GM23338 (cell line): Measurements from ENCODE around the gene ZNF507. TPM values are rescaled to one million over a fixed set of nuclear protein-coding genes. Genes with fewer than 3 reads are reported as not detected.

ENCODE experiments used
- ATAC-seq: fragments of 200-7000 bp; cut with Tn5 transposase; 3 replicates; pipeline ENCODE4 v1.9.1; 2020
- DNase-seq: peaks from one replicate; pipeline ENCODE4 v3.0.0-alpha.2; 2015; ENCODE audit warnings: low spot score
- H2AFZ ChIP-seq: fragments of 200-600 bp; sonication (generic); 2 replicates; pipeline ENCODE4 v1.8.0; 2016; ENCODE audit warnings: antibody characterized with exemption, mild to moderate bottlenecking, moderate library complexity
- H3F3A ChIP-seq: fragments of 200-600 bp; sonication (generic); replicated peaks from 2 replicates; pipeline ENCODE4 v1.8.0; 2017; ENCODE audit warnings: antibody characterized with exemption, mixed run types, low read depth
- H3K27ac ChIP-seq: fragments of 200-600 bp; sonication (generic); 2 replicates; pipeline ENCODE4 v1.6.1; 2016; ENCODE audit warnings: low read depth
- H3K27me3 ChIP-seq: fragments of 200-600 bp; sonication (generic); 2 replicates; pipeline ENCODE4 v1.8.0; 2016; ENCODE audit warnings: mild to moderate bottlenecking, mixed run types, moderate library complexity; ENCODE audit not compliant: insufficient read depth
- H3K36me3 ChIP-seq: fragments of 200-600 bp; sonication (generic); 2 replicates; pipeline ENCODE4 v1.8.0; 2016; ENCODE audit warnings: mild to moderate bottlenecking; ENCODE audit not compliant: insufficient read depth
- H3K4me1 ChIP-seq: fragments of 200-600 bp; sonication (generic); 2 replicates; pipeline ENCODE4 v1.8.0; 2016; ENCODE audit warnings: mild to moderate bottlenecking, moderate library complexity; ENCODE audit not compliant: insufficient read depth
- H3K4me2 ChIP-seq: fragments of 200-600 bp; sonication (generic); 2 replicates; pipeline ENCODE4 v1.7.1; 2017; ENCODE audit warnings: mixed run types
- H3K4me3 ChIP-seq: fragments of 200-600 bp; sonication (generic); 2 replicates; pipeline ENCODE4 v1.6.1; 2016; ENCODE audit warnings: mixed run types
- H3K79me2 ChIP-seq: fragments of 200-600 bp; sonication (generic); replicated peaks from 2 replicates; pipeline ENCODE4 v1.8.0; 2017; ENCODE audit warnings: mild to moderate bottlenecking; ENCODE audit not compliant: insufficient read depth
- H3K9me2 ChIP-seq: fragments of 200-600 bp; sonication (generic); 2 replicates; pipeline ENCODE4 v1.8.0; 2017; ENCODE audit not compliant: insufficient read depth
- H4K20me1 ChIP-seq: fragments of 200-600 bp; sonication (generic); replicated peaks from 2 replicates; pipeline ENCODE4 v1.8.0; 2017; ENCODE audit warnings: mild to moderate bottlenecking; ENCODE audit not compliant: insufficient read depth
- H3K27ac Mint-ChIP-seq: 2 replicates; pipeline ENCODE4 v1.8.0; 2020; ENCODE audit warnings: inconsistent platforms, mild to moderate bottlenecking, moderate library complexity, mixed read lengths
- H3K27me3 Mint-ChIP-seq: 3 replicates; pipeline ENCODE4 v1.8.0; 2022; ENCODE audit warnings: low read depth, mild to moderate bottlenecking, moderate library complexity, mixed read lengths, inconsistent platforms; ENCODE audit not compliant: insufficient read depth, poor library complexity
- H3K36me3 Mint-ChIP-seq: 3 replicates; pipeline ENCODE4 v1.8.0; 2021; ENCODE audit warnings: low read depth, mild to moderate bottlenecking, inconsistent platforms, moderate library complexity, mixed read lengths
- H3K4me1 Mint-ChIP-seq: 3 replicates; pipeline ENCODE4 v1.8.0; 2020; ENCODE audit warnings: mild to moderate bottlenecking, inconsistent platforms, mixed read lengths
- H3K4me3 Mint-ChIP-seq: 3 replicates; pipeline ENCODE4 v1.8.0; 2021; ENCODE audit warnings: moderate library complexity, mild to moderate bottlenecking, inconsistent platforms, mixed read lengths
- H3K9me3 Mint-ChIP-seq: 3 replicates; pipeline ENCODE4 v1.8.0; 2020; ENCODE audit warnings: moderate library complexity, mild to moderate bottlenecking, inconsistent platforms, mixed read lengths
- CREB1 ChIP-seq: fragments of 250-450 bp; sonication (Bioruptor Pico); IDR thresholded peaks from 2 replicates; pipeline ENCODE4 v1.5.0; 2020; ENCODE audit warnings: low read depth, mild to moderate bottlenecking, moderate library complexity
- ETS1 ChIP-seq: IDR thresholded peaks from 2 replicates; pipeline ENCODE4 v1.6.1; 2016; ENCODE audit warnings: antibody characterized with exemption
- EZH2 ChIP-seq: fragments of 200-600 bp; sonication (generic); IDR thresholded peaks from one replicate; pipeline ENCODE4 v1.8.0; 2017; ENCODE audit warnings: antibody characterized with exemption, mild to moderate bottlenecking, low read depth; ENCODE audit not compliant: unreplicated experiment
- JUNB ChIP-seq: IDR thresholded peaks from one replicate; pipeline ENCODE4 v1.6.1; 2016; ENCODE audit warnings: antibody characterized with exemption; ENCODE audit not compliant: unreplicated experiment
- POLR2AphosphoS5 ChIP-seq: IDR thresholded peaks from 2 replicates; pipeline ENCODE4 v1.6.1; 2016; ENCODE audit warnings: antibody characterized with exemption, low read depth
- STAT1 ChIP-seq: IDR thresholded peaks from one replicate; pipeline ENCODE4 v1.6.1; 2016; ENCODE audit warnings: antibody characterized with exemption; ENCODE audit not compliant: unreplicated experiment
- ZNF114 ChIP-seq: fragments of 250-450 bp; sonication (Bioruptor Pico); IDR thresholded peaks from 2 replicates; pipeline ENCODE4 v1.5.0; 2020; ENCODE audit warnings: mild to moderate bottlenecking, moderate library complexity
- ZNF331 ChIP-seq: fragments of 250-450 bp; sonication (Bioruptor Pico); IDR thresholded peaks from 2 replicates; pipeline ENCODE4 v1.5.0; 2020; ENCODE audit warnings: low read depth, mild to moderate bottlenecking, moderate library complexity
- polyA plus RNA-seq: library from polyadenylated mRNA; unstranded; fragments of >200 nt; fragmentation: Nextera tagmentation; extraction: Ambion mirVana; gene quantifications from 2 replicates; pipeline ENCODE4 v1.2.1, GENCODE V29; 2016
- total RNA-seq: library from RNA; depleted of rRNA; stranded (reverse); fragments of >200 nt; shearing (Covaris generic); gene quantifications from 2 replicates; pipeline ENCODE4 v1.2.3, GENCODE V29; 2014
- TF ChIP-seq, protein P1 (sequence below): IDR thresholded peaks from one replicate; pipeline ENCODE4 v1.6.1; 2018; ENCODE audit warnings: antibody characterized with exemption; ENCODE audit not compliant: unreplicated experiment

The ZNF507 gene
- total and polyA plus RNA-seq, 2 experiments from 2014 or later = 10.4 to 23.4 TPM

DNA sequence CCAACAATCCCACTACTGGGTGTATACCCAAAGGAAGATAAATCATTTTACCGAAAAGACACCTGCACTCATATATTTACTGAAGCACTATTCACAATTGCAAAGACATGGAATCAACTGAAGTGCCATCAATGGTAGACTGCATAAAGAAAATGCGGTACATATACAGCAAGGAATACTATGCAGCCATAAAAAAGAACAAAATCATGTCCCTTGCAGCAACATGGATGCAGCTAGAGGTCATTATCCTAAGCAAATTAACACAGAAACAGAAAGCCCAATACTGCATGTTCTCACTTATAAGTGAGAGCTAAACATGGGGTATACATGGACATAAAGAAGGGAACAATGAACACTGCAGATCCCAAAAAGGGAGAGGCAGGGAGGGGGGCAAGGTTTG lies 2.7 kb upstream of the ZNF507 start (continued):
- TF ChIP-seq ETS1 = no peak

DNA sequence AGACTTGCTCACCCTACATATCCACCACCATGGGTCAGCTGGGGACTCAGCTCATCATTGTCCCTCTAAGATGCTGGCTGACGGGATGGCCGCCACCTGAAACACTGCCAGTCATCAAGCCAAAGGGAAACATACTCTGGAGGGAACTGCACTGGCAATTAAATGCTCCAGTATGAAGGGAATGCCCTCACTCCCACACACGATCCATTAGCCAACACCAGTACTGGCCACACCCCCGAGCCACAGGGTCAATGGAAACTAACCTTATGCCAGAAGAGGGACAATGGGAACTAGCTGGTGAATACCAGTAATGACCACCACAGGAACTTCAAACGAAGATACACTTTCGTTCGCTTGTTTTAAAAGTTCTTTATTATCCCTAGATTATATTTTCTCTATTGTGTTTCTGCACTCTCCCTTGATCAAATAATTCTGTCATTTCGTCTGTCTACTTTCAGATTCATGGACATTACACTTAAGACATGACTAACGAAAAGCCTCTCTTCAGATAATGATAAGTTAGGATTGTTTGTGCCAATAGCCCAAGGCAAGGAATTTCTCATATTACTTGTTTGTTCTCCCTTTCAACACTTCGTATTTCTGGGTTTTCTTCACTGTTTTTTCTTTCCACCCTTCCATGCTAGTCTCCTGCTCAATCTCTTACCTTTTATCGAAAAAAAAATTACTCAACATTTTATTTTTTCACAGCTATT lies 1.7 kb upstream of the ZNF507 start:
- peaks cover 8% of the 10 kb centered on the region; the same call in 1 of the 2 replicates for H3K4me1 ChIP-seq
- no peak overlapping the region for H3K4me2 ChIP-seq
- H3K27ac ChIP-seq = no peak overlapping the region
- H2AFZ ChIP-seq = peak overlapping the region; percentile 66; the same call in 1 of the 2 replicates
- Mint-ChIP-seq H3K27me3 (peaks cover 3% of the 10 kb centered on the region), H3K4me1 (no peaks in the 10 kb centered on the region), H3K36me3 (peaks cover 3% of the 10 kb centered on the region; the same call in 2 of the 3 replicates), H3K4me3 (no peak overlapping the region), H3K27ac (no peak overlapping the region), H3K9me3 (no peaks in the 10 kb centered on the region; the same call in 2 of the 3 replicates)
- no peaks in the 10 kb centered on the region for H3F3A ChIP-seq
- peaks cover 7% of the 10 kb centered on the region; the same call in 1 of the 2 replicates for H3K36me3 ChIP-seq
- 0 out of 2 replicates have a peak, but pooled peaks cover under 1% of the 10 kb centered on the region for H4K20me1 ChIP-seq
- no peak for DNase-seq
- H3K79me2 ChIP-seq = peaks cover 29% of the 10 kb centered on the region
- no peak overlapping the region for H3K4me3 ChIP-seq
- no peak for TF ChIP-seq ZNF114
- no peak for TF ChIP-seq JUNB
- TF ChIP-seq, protein P1, sequence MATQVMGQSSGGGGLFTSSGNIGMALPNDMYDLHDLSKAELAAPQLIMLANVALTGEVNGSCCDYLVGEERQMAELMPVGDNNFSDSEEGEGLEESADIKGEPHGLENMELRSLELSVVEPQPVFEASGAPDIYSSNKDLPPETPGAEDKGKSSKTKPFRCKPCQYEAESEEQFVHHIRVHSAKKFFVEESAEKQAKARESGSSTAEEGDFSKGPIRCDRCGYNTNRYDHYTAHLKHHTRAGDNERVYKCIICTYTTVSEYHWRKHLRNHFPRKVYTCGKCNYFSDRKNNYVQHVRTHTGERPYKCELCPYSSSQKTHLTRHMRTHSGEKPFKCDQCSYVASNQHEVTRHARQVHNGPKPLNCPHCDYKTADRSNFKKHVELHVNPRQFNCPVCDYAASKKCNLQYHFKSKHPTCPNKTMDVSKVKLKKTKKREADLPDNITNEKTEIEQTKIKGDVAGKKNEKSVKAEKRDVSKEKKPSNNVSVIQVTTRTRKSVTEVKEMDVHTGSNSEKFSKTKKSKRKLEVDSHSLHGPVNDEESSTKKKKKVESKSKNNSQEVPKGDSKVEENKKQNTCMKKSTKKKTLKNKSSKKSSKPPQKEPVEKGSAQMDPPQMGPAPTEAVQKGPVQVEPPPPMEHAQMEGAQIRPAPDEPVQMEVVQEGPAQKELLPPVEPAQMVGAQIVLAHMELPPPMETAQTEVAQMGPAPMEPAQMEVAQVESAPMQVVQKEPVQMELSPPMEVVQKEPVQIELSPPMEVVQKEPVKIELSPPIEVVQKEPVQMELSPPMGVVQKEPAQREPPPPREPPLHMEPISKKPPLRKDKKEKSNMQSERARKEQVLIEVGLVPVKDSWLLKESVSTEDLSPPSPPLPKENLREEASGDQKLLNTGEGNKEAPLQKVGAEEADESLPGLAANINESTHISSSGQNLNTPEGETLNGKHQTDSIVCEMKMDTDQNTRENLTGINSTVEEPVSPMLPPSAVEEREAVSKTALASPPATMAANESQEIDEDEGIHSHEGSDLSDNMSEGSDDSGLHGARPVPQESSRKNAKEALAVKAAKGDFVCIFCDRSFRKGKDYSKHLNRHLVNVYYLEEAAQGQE = no peak
- no peak for TF ChIP-seq STAT1
- TF ChIP-seq POLR2AphosphoS5 = no peak
- TF ChIP-seq ZNF331 (CRISPR knock-in tag) = no peak
- no peak for TF ChIP-seq EZH2
- TF ChIP-seq CREB1 (CRISPR knock-in tag) = no peak
- no peaks in the 10 kb centered on the region; the same call in 1 of the 2 replicates for H3K27me3 ChIP-seq
- no peak for ATAC-seq
- H3K9me2 ChIP-seq = no peaks in the 10 kb centered on the region; the same call in 1 of the 2 replicates
